H1 (cell line): ENCODE measurements around the gene PGM1. TPM values are rescaled to one million over a fixed set of nuclear protein-coding genes. Genes with fewer than 3 reads are reported as not detected.

ENCODE experiments used
- CTCF ChIA-PET: fragments of 300-600 bp; sonication (Branson Sonifier 250); formaldehyde crosslinking; loops from one replicate; lab custom pipeline; 2021; ENCODE audit not compliant: partially characterized antibody; lab: Charles Lee
- POLR2A ChIA-PET: fragments of 300-600 bp; sonication (Branson Sonifier 250); formaldehyde crosslinking; loops from one replicate; lab custom pipeline; 2021; ENCODE audit warnings: inconsistent platforms; ENCODE audit not compliant: partially characterized antibody; lab: Charles Lee
- DNase-seq, 2 experiments: peaks; one replicate each; pipeline versions ENCODE4 v3.0.0 to v3.0.0-alpha.2; 2010 to 2022; ENCODE audit warnings: low spot score in 2 of 2, low read depth in 1 of 2, mixed read lengths in 1 of 2
- FAIRE-seq: peaks from 2 replicates; lab custom pipeline; 2011; peaks lifted over from hg19 to GRCh38; lab: Jason Lieb, UNC
- H2AFZ ChIP-seq: 2 replicates; pipeline ENCODE4 v1.8.1; 2012; ENCODE audit warnings: low read length, inconsistent platforms
- H2AK5ac ChIP-seq: 2 replicates; pipeline ENCODE4 v1.6.1; 2013; ENCODE audit warnings: low read depth, low read length
- H2BK120ac ChIP-seq: replicated peaks from 2 replicates; pipeline ENCODE3; 2013; ENCODE audit warnings: low read depth, low read length, inconsistent platforms
- H2BK12ac ChIP-seq: 2 replicates; pipeline ENCODE4 v1.6.1; 2013; ENCODE audit warnings: low read depth, low read length
- H2BK15ac ChIP-seq: 2 replicates; pipeline ENCODE4 v1.6.1; 2013; ENCODE audit warnings: low read length
- H2BK20ac ChIP-seq: 2 replicates; pipeline ENCODE4 v1.6.1; 2013; ENCODE audit warnings: low read length
- H2BK5ac ChIP-seq: 2 replicates; pipeline ENCODE4 v1.6.1; 2013; ENCODE audit warnings: low read depth, low read length
- H3K14ac ChIP-seq: 2 replicates; pipeline ENCODE4 v1.6.1; 2013; ENCODE audit warnings: inconsistent platforms; ENCODE audit not compliant: insufficient read length
- H3K18ac ChIP-seq: 2 replicates; pipeline ENCODE4 v1.6.1; 2013; ENCODE audit warnings: low read length; ENCODE audit errors: extremely low read depth
- H3K23ac ChIP-seq: 2 replicates; pipeline ENCODE4 v1.6.1; 2013; ENCODE audit warnings: inconsistent platforms; ENCODE audit not compliant: insufficient read length
- H3K23me2 ChIP-seq: 2 replicates; pipeline ENCODE4 v1.6.1; 2013; ENCODE audit warnings: low read depth, low read length
- H3K27ac ChIP-seq: 2 replicates; pipeline ENCODE4 v1.6.1; 2011; ENCODE audit warnings: low read depth, low read length, inconsistent platforms
- H3K27me3 ChIP-seq, 4 experiments: replicated peaks in 1 of 4; 1 replicate in 1 of 4; 2 replicates in 3 of 4; pipeline versions ENCODE4 v1.6.1 to v1.8.1; 2011 to 2013; ENCODE audit warnings: low read length in 3 of 4, mild to moderate bottlenecking in 3 of 4, inconsistent platforms in 2 of 4, mixed read lengths in 2 of 4, moderate library complexity in 1 of 4; ENCODE audit not compliant: control insufficient read depth in 3 of 4, insufficient read depth in 3 of 4; ENCODE audit errors: extremely low read depth in 1 of 4
- H3K36me3 ChIP-seq, 4 experiments: 2 replicates each; pipeline versions ENCODE4 v1.6.1 to v1.8.1; 2011 to 2013; ENCODE audit warnings: mild to moderate bottlenecking in 4 of 4, low read length in 3 of 4, moderate library complexity in 2 of 4, control low read depth in 1 of 4, inconsistent platforms in 1 of 4; ENCODE audit not compliant: insufficient read depth in 4 of 4, control insufficient read depth in 2 of 4
- H3K4ac ChIP-seq: replicated peaks from 2 replicates; pipeline ENCODE3; 2013; ENCODE audit warnings: low read length, low read depth, mixed read lengths, inconsistent platforms; ENCODE audit not compliant: insufficient read length
- H3K4me1 ChIP-seq, 4 experiments: replicated peaks in 1 of 4; 1 replicate in 1 of 4; 2 replicates in 3 of 4; pipeline versions ENCODE4 v1.6.1 to v1.8.1; 2011 to 2013; ENCODE audit warnings: low read length in 3 of 4, inconsistent platforms in 2 of 4, mixed read lengths in 1 of 4; ENCODE audit not compliant: insufficient read depth in 4 of 4, control insufficient read depth in 3 of 4
- H3K4me2 ChIP-seq, 2 experiments: 2 replicates each; pipeline versions ENCODE4 v1.6.1 to v1.8.1; 2011 to 2013; ENCODE audit warnings: low read depth in 2 of 2, low read length in 2 of 2, control low read depth in 1 of 2, inconsistent platforms in 1 of 2, mild to moderate bottlenecking in 1 of 2; ENCODE audit not compliant: insufficient read depth in 1 of 2
- H3K4me3 ChIP-seq, 4 experiments: fragments of 200-600, 300-600 bp in 1 of 4; sonication (generic), shearing (Covaris generic), sonication (Bioruptor Twin) in 1 of 4; 2 replicates each; pipeline versions ENCODE4 v1.5.1 to v1.8.1; 2011 to 2016; ENCODE audit warnings: low read length in 4 of 4, low read depth in 3 of 4, control low read depth in 2 of 4, inconsistent platforms in 2 of 4, mild to moderate bottlenecking in 2 of 4, mixed read lengths in 1 of 4, moderate library complexity in 1 of 4; ENCODE audit not compliant: insufficient read depth in 2 of 4; ENCODE audit errors: extremely low read depth in 1 of 4
- H3K56ac ChIP-seq: replicated peaks from 2 replicates; pipeline ENCODE3; 2013; ENCODE audit warnings: low read depth, mild to moderate bottlenecking, mixed read lengths, low read length, inconsistent platforms; ENCODE audit not compliant: insufficient read length
- H3K79me1 ChIP-seq: 2 replicates; pipeline ENCODE4 v1.6.1; 2013; ENCODE audit warnings: low read depth, low read length, control low read depth
- H3K79me2 ChIP-seq, 2 experiments: 2 replicates each; pipeline versions ENCODE4 v1.6.1 to v1.8.1; 2012 to 2013; ENCODE audit warnings: low read length in 2 of 2, mild to moderate bottlenecking in 2 of 2, inconsistent platforms in 1 of 2; ENCODE audit not compliant: insufficient read depth in 2 of 2, control insufficient read depth in 1 of 2
- H3K9ac ChIP-seq, 4 experiments: replicated peaks in 1 of 4; 1 replicate in 1 of 4; 2 replicates in 3 of 4; pipeline versions ENCODE4 v1.6.1 to v1.8.1; 2011 to 2013; ENCODE audit warnings: low read depth in 3 of 4, low read length in 3 of 4, control low read depth in 2 of 4, mild to moderate bottlenecking in 2 of 4, moderate library complexity in 2 of 4, inconsistent platforms in 1 of 4; ENCODE audit errors: extremely low read depth in 1 of 4
- H3K9me3 ChIP-seq, 2 experiments: 2 replicates each; pipeline versions ENCODE4 v1.6.1 to v1.8.1; 2012 to 2013; ENCODE audit warnings: mild to moderate bottlenecking in 2 of 2, moderate library complexity in 2 of 2, control low read depth in 1 of 2, inconsistent platforms in 1 of 2, low read depth in 1 of 2, low read length in 1 of 2, mixed read lengths in 1 of 2; ENCODE audit not compliant: insufficient read depth in 2 of 2
- H4K20me1 ChIP-seq, 2 experiments: replicated peaks in 1 of 2; 2 replicates each; pipeline versions ENCODE3 to v1.8.1; 2011 to 2013; ENCODE audit warnings: inconsistent platforms in 2 of 2, low read length in 2 of 2, mild to moderate bottlenecking in 1 of 2; ENCODE audit not compliant: insufficient read depth in 2 of 2, control insufficient read depth in 1 of 2
- H4K5ac ChIP-seq: 2 replicates; pipeline ENCODE4 v1.6.1; 2013; ENCODE audit warnings: low read length, low read depth, mixed read lengths, inconsistent platforms; ENCODE audit not compliant: insufficient read length
- H4K8ac ChIP-seq: 2 replicates; pipeline ENCODE4 v1.8.0; 2013; ENCODE audit warnings: mild to moderate bottlenecking, moderate library complexity, low read length, inconsistent platforms; ENCODE audit not compliant: insufficient read depth; ENCODE audit errors: extremely low read depth
- H4K91ac ChIP-seq: replicated peaks from 2 replicates; pipeline ENCODE3; 2013; ENCODE audit warnings: low read length, mixed read lengths, inconsistent platforms; ENCODE audit not compliant: insufficient read length
- HDAC2 ChIP-seq, 2 experiments: fragments of 300-600 bp in 1 of 2; sonication (generic) in 1 of 2; IDR thresholded peaks; 2 replicates each; pipeline ENCODE4 v1.6.1; 2011 to 2012; ENCODE audit warnings: low read depth in 2 of 2, low read length in 2 of 2, mild to moderate bottlenecking in 2 of 2, moderate library complexity in 2 of 2, borderline replicate concordance in 1 of 2, inconsistent platforms in 1 of 2
- HDAC6 ChIP-seq: IDR thresholded peaks from one replicate; pipeline ENCODE4 v1.7.1; 2012; ENCODE audit warnings: low read depth, mild to moderate bottlenecking, inconsistent platforms, low read length, moderate library complexity
- POLR2AphosphoS5 ChIP-seq: IDR thresholded peaks from 2 replicates; pipeline ENCODE4 v1.6.1; 2011; ENCODE audit warnings: low read depth, low read length
- SP1 ChIP-seq: IDR thresholded peaks from 2 replicates; pipeline ENCODE4 v1.6.1; 2011; ENCODE audit warnings: low read depth, low read length
- SP2 ChIP-seq: IDR thresholded peaks from 2 replicates; pipeline ENCODE4 v1.6.1; 2012; ENCODE audit warnings: mild to moderate bottlenecking, low read length, inconsistent platforms
- SRF ChIP-seq: IDR thresholded peaks from 2 replicates; pipeline ENCODE4 v1.6.1; 2011; ENCODE audit warnings: mild to moderate bottlenecking, low read depth, low read length, moderate library complexity
- TAF7 ChIP-seq: optimal IDR thresholded peaks from 2 replicates; pipeline ENCODE3; 2011; ENCODE audit warnings: low read depth, mild to moderate bottlenecking, inconsistent platforms, low read length, moderate library complexity, borderline replicate concordance
- WGBS, 2 experiments: shearing (Covaris generic) in 1 of 2; methylation state at CpG; one replicate each; pipeline versions ENCODE4 v1.1.6 to v1.1.7; 2013 to 2015; ENCODE audit warnings: low lambda C conversion rate in 2 of 2, mixed read lengths in 2 of 2, inconsistent platforms in 1 of 2, low coverage in 1 of 2, missing lambda C conversion rate in 1 of 2; ENCODE audit not compliant: insufficient replicate concordance in 2 of 2, insufficient coverage in 1 of 2, insufficient read length in 1 of 2; ENCODE audit errors: extremely low coverage in 1 of 2, missing lambda C conversion rate in 1 of 2; 5-methylcytosine and 5-hydroxymethylcytosine counted together
- polyA plus RNA-seq, 7 experiments: library from polyadenylated mRNA; depleted of rRNA in 3 of 7; stranded (reverse) in 5 of 7; unstranded in 2 of 7; fragments of >200 nt in 5 of 7; fragments of 200-250 nt in 2 of 7; gene quantifications; 1 replicate in 5 of 7; 2 replicates in 1 of 7; 4 replicates in 1 of 7; pipeline versions ENCODE4 v1.2.1 to v1.2.3, GENCODE V29; 2011 to 2013; ENCODE audit warnings: missing spikeins in 2 of 7, mixed read lengths in 2 of 7
- total RNA-seq: library from RNA; stranded (reverse); fragmentation: NEBNext Ultra II Directional; extraction: Animal tissue kit (Norgen Biotek cat#: 25700); gene quantifications from 2 replicates; pipeline ENCODE4 v1.2.1, GENCODE V29; 2021

PGM1 gene
- total and polyA plus RNA-seq, 2 of the 8 experiments (the other 6 are each of a cell fraction or from before 2014, with no cell fraction given): 33.0 to 65.4 TPM

- H4K20me1 ChIP-seq: no peaks in the 10 kb centered on the region
- no peak overlapping the region for H2BK15ac ChIP-seq
- H3K27me3 ChIP-seq: no peaks in the 10 kb centered on the region
- H3K79me1 ChIP-seq: no peaks in the 10 kb centered on the region
- no peaks in the 10 kb centered on the region for H3K23me2 ChIP-seq
- H4K8ac ChIP-seq: no peak overlapping the region
- no peak overlapping the region for H4K5ac ChIP-seq
- DNase-seq (no peak), FAIRE-seq (no peak)
- no peak overlapping the region for H3K18ac ChIP-seq
- H2AFZ ChIP-seq: no peak overlapping the region
- H3K9me3 ChIP-seq: no peaks in the 10 kb centered on the region
- H3K4me3 ChIP-seq: no peak overlapping the region
- H4K91ac ChIP-seq: no peak overlapping the region
- no peak overlapping the region for H3K56ac ChIP-seq
- H2BK120ac ChIP-seq: no peak overlapping the region
- H2BK5ac ChIP-seq: no peak overlapping the region
- H3K4me2 ChIP-seq: no peak overlapping the region
- no peak overlapping the region for H3K9ac ChIP-seq
- H3K27ac ChIP-seq: no peak overlapping the region
- TF ChIP-seq HDAC6: no peak
- no peak for TF ChIP-seq POLR2AphosphoS5
- no peak for TF ChIP-seq TAF7
- no peak for TF ChIP-seq SP2
- TF ChIP-seq SRF: no peak
- no peak for TF ChIP-seq HDAC2 (IDR thresholded peaks at IDR 0.05; ENCODE audit: borderline replicate concordance in 1 of 2, low read depth in 2 of 2, low read length in 2 of 2)
- TF ChIP-seq SP1: no peak
- no peak overlapping the region for H3K14ac ChIP-seq
- WGBS, 2 experiments: 92% methylated on average over 2 of the region's 2 CpGs; no CpG with 5 or more reads in 1 of the 2 experiments
- H2BK20ac ChIP-seq: no peak overlapping the region
- H3K4ac ChIP-seq: no peak overlapping the region
- H3K4me1 ChIP-seq: no peaks in the 10 kb centered on the region
- H2AK5ac ChIP-seq: no peak overlapping the region
- H3K79me2 ChIP-seq: no peaks in the 10 kb centered on the region
- no peak overlapping the region for H2BK12ac ChIP-seq
- peaks cover 0 to 7% (median 1%) of the 10 kb centered on the region in 4 experiments; a peak in 2 of 8 replicates for H3K36me3 ChIP-seq
- CTCF ChIA-PET: interaction anchor here (1.1 to 2.1 kb wide), 6 partner anchors 9 to 122 kb away, joined by 3 to 8 read pairs (median 4); no protein-coding TSS in a partner anchor
- POLR2A ChIA-PET: no interaction called here
- H3K23ac ChIP-seq: no peak overlapping the region
Observed at GRCh38 chr1:63642901-63643300, 49.7 kb downstream of the PGM1 start.
